Neural cell (in vitro differentiated cells): ENCODE results near the gene IL10RA. TPM values are rescaled to one million over a fixed set of nuclear protein-coding genes. Genes with fewer than 3 reads are reported as not detected.

Source experiments
- H2AFZ ChIP-seq: fragments of 200-600, 300-800 bp; sonication (generic), shearing (Covaris generic); 2 replicates; pipeline ENCODE4 v1.6.0; 2014; ENCODE audit warnings: low read depth, mild to moderate bottlenecking, antibody characterized with exemption, low read length, moderate library complexity
- H3F3A ChIP-seq: fragments of 200-600 bp; shearing (Covaris generic); 2 replicates; pipeline ENCODE4 v1.6.1; 2016; ENCODE audit warnings: mild to moderate bottlenecking, moderate library complexity, mixed read lengths, antibody characterized with exemption, low read length; ENCODE audit not compliant: insufficient read depth, poor library complexity, severe bottlenecking
- H3K27ac ChIP-seq: fragments of 200-600, 300-800 bp; sonication (generic), shearing (Covaris generic); 2 replicates; pipeline ENCODE4 v1.5.1; 2014; ENCODE audit warnings: mild to moderate bottlenecking, low read length, moderate library complexity
- H3K27me3 ChIP-seq: fragments of 300-800, 200-600 bp; sonication (generic), shearing (Covaris generic); 2 replicates; pipeline ENCODE4 v1.6.0; 2014; ENCODE audit warnings: mild to moderate bottlenecking, low read depth, low read length, moderate library complexity; ENCODE audit not compliant: insufficient read depth
- H3K36me3 ChIP-seq: fragments of 300-800, 200-600 bp; sonication (generic), shearing (Covaris generic); 2 replicates; pipeline ENCODE4 v1.5.1; 2014; ENCODE audit warnings: mild to moderate bottlenecking, antibody characterized with exemption, low read length, moderate library complexity; ENCODE audit not compliant: insufficient read depth
- H3K4me2 ChIP-seq: fragments of 300-800, 200-600 bp; sonication (generic), shearing (Covaris generic); 2 replicates; pipeline ENCODE4 v1.6.0; 2014; ENCODE audit warnings: mild to moderate bottlenecking, low read length
- H3K4me3 ChIP-seq: fragments of 300-800, 200-600 bp; sonication (generic), shearing (Covaris generic); 2 replicates; pipeline ENCODE4 v1.5.1; 2014; ENCODE audit warnings: mild to moderate bottlenecking, low read length, moderate library complexity
- H3K79me2 ChIP-seq: fragments of 200-600 bp; shearing (Covaris generic); replicated peaks from 2 replicates; pipeline ENCODE4 v1.6.0; 2014; ENCODE audit warnings: mild to moderate bottlenecking, low read length, moderate library complexity; ENCODE audit not compliant: insufficient read depth
- H3K9ac ChIP-seq: fragments of 300-800, 200-600 bp; sonication (generic), shearing (Covaris generic); 2 replicates; pipeline ENCODE4 v1.6.1; 2016; ENCODE audit warnings: mild to moderate bottlenecking, low read length, mixed read lengths
- H3K9me2 ChIP-seq: fragments of 200-600 bp; shearing (Covaris generic); 2 replicates; pipeline ENCODE4 v1.6.1; 2016; ENCODE audit warnings: mild to moderate bottlenecking, low read length, mixed read lengths; ENCODE audit not compliant: insufficient read depth
- H3K9me3 ChIP-seq: fragments of 200-600, 300-800 bp; sonication (generic), shearing (Covaris generic); 2 replicates; pipeline ENCODE4 v1.6.1; 2016; ENCODE audit warnings: mild to moderate bottlenecking, mixed run types, low read length, moderate library complexity, mixed read lengths
- H4K20me1 ChIP-seq: fragments of 200-600 bp; shearing (Covaris generic); 2 replicates; pipeline ENCODE4 v1.6.1; 2016; ENCODE audit warnings: mild to moderate bottlenecking, mixed run types; ENCODE audit not compliant: insufficient read depth
- CTCF ChIP-seq: fragments of 450-650 bp; IDR thresholded peaks from 2 replicates; pipeline ENCODE4 v1.5.1; 2014; ENCODE audit warnings: antibody characterized with exemption, mild to moderate bottlenecking, moderate library complexity; ENCODE audit not compliant: poor library complexity, severe bottlenecking
- EP300 ChIP-seq: fragments of 450-650 bp; conservative IDR thresholded peaks from 2 replicates; pipeline ENCODE4 v1.6.1; 2014; ENCODE audit warnings: antibody characterized with exemption, mild to moderate bottlenecking, moderate library complexity; ENCODE audit not compliant: poor library complexity, severe bottlenecking
- EZH2 ChIP-seq: fragments of 200-600, 300-800 bp; shearing (Covaris generic), sonication (generic); IDR thresholded peaks from 2 replicates; pipeline ENCODE4 v1.6.1; 2014; ENCODE audit warnings: antibody characterized with exemption, low read length, borderline replicate concordance, mild to moderate bottlenecking; ENCODE audit not compliant: insufficient read depth, poor library complexity, severe bottlenecking
- MXI1 ChIP-seq: fragments of 450-650 bp; conservative IDR thresholded peaks from 2 replicates; pipeline ENCODE4 v1.6.1; 2014; ENCODE audit warnings: antibody characterized with exemption, mild to moderate bottlenecking; ENCODE audit not compliant: poor library complexity, severe bottlenecking
- POLR2AphosphoS5 ChIP-seq: IDR thresholded peaks from 2 replicates; pipeline ENCODE4 v1.6.1; 2012
- RAD21 ChIP-seq: fragments of 450-650 bp; conservative IDR thresholded peaks from 2 replicates; pipeline ENCODE4 v1.6.1; 2014; ENCODE audit warnings: antibody characterized with exemption, mild to moderate bottlenecking, moderate library complexity
- REST ChIP-seq: IDR thresholded peaks from 2 replicates; pipeline ENCODE4 v1.6.1; 2012; ENCODE audit warnings: borderline replicate concordance
- SMC3 ChIP-seq: fragments of 450-650 bp; conservative IDR thresholded peaks from 2 replicates; pipeline ENCODE4 v1.6.1; 2014; ENCODE audit warnings: antibody characterized with exemption, mild to moderate bottlenecking, moderate library complexity; ENCODE audit not compliant: poor library complexity
- TAF1 ChIP-seq: IDR thresholded peaks from 2 replicates; pipeline ENCODE4 v1.6.1; 2012; ENCODE audit warnings: low read depth
- polyA plus RNA-seq: library from polyadenylated mRNA; depleted of rRNA; stranded (reverse); fragments of >200 nt; gene quantifications from 2 replicates; pipeline ENCODE4 v1.2.3, GENCODE V29; 2014

The IL10RA gene
- polyA plus RNA-seq, 1 donor from 2014 or later = 1.1 TPM

- H3K9me2 ChIP-seq = no peaks in the 10 kb centered on the region
- no peaks in the 10 kb centered on the region for H3F3A ChIP-seq
- TF ChIP-seq CTCF = no peak
- no peak for TF ChIP-seq EP300
- H3K27ac ChIP-seq = no peak overlapping the region
- no peak overlapping the region for H3K9ac ChIP-seq
- H3K27me3 ChIP-seq = no peaks in the 10 kb centered on the region
- H2AFZ ChIP-seq = no peak overlapping the region
- H3K79me2 ChIP-seq = no peaks in the 10 kb centered on the region
- H4K20me1 ChIP-seq = no peaks in the 10 kb centered on the region
- H3K4me2 ChIP-seq = no peak overlapping the region
- no peak overlapping the region for H3K4me3 ChIP-seq
- H3K9me3 ChIP-seq = no peaks in the 10 kb centered on the region
- no peaks in the 10 kb centered on the region for H3K36me3 ChIP-seq
These were observed 27.2 kb upstream of the IL10RA start for GRCh38 chr11:117958949-117959348.

DNA sequence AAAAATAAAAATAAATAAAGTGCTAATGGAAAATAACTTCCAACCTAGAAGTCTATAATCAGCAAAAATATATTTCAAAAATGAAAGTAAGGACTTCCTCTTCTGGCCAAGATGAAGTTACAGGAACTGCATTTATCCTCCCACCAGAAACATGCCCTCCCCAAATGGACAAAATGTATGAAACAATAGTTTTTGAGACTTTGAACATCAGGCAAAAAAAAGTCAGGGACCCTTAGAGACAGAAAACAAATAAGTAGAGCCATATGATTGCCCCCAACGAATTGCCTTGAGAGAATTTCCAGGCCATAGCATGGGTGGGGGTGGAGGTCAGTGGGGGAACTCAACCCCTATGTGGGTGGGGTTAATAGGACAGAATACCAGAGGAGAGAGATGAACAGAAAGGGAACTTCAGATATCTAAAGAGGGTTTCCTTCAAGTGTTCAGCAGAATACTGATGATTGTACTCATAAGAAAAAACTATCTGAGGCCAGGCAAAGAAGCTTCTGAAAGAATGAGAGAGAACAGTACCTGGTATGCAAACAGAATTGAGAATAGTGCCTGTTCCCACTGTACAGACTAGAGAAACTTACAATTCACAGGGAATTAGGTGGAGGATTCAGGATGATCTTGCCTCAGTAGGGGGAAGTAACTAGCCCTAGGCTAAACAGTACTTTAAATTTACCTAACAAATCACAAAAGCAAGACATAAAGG, 26.6 kb upstream of the IL10RA start:
- Histone ChIP-seq H3K4me2 (no peak overlapping the region), H4K20me1 (no peaks in the 10 kb centered on the region), H3K79me2 (no peaks in the 10 kb centered on the region), H3K27ac (no peak overlapping the region), H3F3A (no peaks in the 10 kb centered on the region), H3K4me3 (no peak overlapping the region), H3K36me3 (no peaks in the 10 kb centered on the region), H3K9ac (no peak overlapping the region), H3K9me2 (no peaks in the 10 kb centered on the region), H3K27me3 (no peaks in the 10 kb centered on the region), H2AFZ (no peak overlapping the region), H3K9me3 (no peaks in the 10 kb centered on the region)
- TF ChIP-seq EP300 (no peak), CTCF (no peak), SMC3 (no peak), TAF1 (no peak), EZH2 (no peak), POLR2AphosphoS5 (no peak), RAD21 (no peak), MXI1 (no peak), REST (no peak)
